Urinary bladder (tissue), 4 donors: ENCODE measurements around the gene PROSER1. TPM values are rescaled to one million over a fixed set of nuclear protein-coding genes. Genes with fewer than 3 reads are reported as not detected.

Source experiments
- DNase-seq: peaks from one replicate; pipeline ENCODE4 v3.0.0-alpha.2; 2015; ENCODE audit errors: extremely low spot score
- H3K27ac ChIP-seq: one replicate; pipeline ENCODE4 v1.5.1; 2013; ENCODE audit warnings: low read depth, mild to moderate bottlenecking, moderate library complexity
- H3K36me3 ChIP-seq: one replicate; pipeline ENCODE4 v1.6.1; 2013; ENCODE audit warnings: mild to moderate bottlenecking, moderate library complexity; ENCODE audit not compliant: insufficient read depth
- H3K4me1 ChIP-seq: one replicate; pipeline ENCODE4 v1.6.1; 2013; ENCODE audit warnings: mild to moderate bottlenecking, moderate library complexity; ENCODE audit not compliant: insufficient read depth
- H3K4me3 ChIP-seq: one replicate; pipeline ENCODE4 v1.5.1; 2013; ENCODE audit warnings: low read depth, low read length
- WGBS: extraction: QIAGEN DNeasy Blood & Tissue Kit; methylation state at CpG from one replicate; pipeline ENCODE4 v1.1.7; 2013; 5-methylcytosine and 5-hydroxymethylcytosine counted together
- polyA plus RNA-seq: library from polyadenylated mRNA; stranded (reverse); fragments of 200-250 nt; gene quantifications from one replicate; pipeline ENCODE4 v1.2.3, GENCODE V29; 2013
- total RNA-seq: library from RNA; depleted of rRNA; stranded (reverse); fragments of >200 nt; gene quantifications from one replicate; pipeline ENCODE4 v1.2.3, GENCODE V29; 2014
- donor health status: healthy with polysubstance abuse.
- donor health status: healthy.

Gene PROSER1
- total and polyA plus RNA-seq, 2 donors = 8.1 to 33.8 TPM

DNA sequence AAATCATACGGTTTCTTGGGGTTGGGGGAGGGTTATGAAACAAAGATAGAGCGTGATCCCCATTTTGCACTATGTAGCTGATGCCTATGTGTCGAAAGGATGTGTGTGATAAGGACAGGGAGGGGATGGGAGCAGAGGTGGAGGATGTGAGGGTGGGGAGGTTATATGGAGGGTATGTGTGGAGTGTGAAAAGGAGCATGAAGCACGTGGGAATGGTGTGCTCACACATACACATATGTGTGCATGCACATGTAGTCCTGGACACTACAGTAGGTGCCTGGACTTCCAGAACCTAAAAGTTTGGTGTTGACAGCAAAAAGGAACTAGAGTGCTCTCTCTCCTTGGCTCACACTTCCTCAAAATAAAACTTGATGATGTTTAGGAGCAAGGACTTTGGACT is 72.6 kb downstream of the PROSER1 start:
- H3K4me1 ChIP-seq = no peaks in the 10 kb centered on the region
- no peak overlapping the region for H3K4me3 ChIP-seq
- H3K27ac ChIP-seq = no peak overlapping the region
- H3K36me3 ChIP-seq = no peaks in the 10 kb centered on the region
- WGBS = 68% methylated on average over 4 of the region's 4 CpGs
- DNase-seq = no peak

DNA sequence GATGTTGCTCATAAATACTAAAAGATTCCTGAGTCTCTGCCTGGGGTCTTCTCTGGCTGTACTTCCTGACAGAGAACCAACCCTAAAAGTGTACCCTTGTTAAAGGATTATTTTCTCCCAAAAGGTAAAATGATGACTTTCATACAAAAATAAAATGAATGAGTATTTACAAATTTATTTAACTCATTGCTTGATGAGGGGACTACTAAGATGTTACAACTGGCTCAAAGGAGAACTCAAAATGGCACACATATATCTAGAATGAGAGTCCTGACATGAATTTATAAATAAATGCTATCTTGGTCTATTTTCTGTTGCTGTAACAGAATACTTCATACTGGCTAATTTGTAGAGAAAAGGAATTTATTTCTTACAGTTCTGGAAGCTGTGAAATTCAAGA is 77.7 kb downstream of the PROSER1 start:
- H3K4me3 ChIP-seq = no peak overlapping the region
- H3K27ac ChIP-seq = no peak overlapping the region
- no peaks in the 10 kb centered on the region for H3K36me3 ChIP-seq
- no peaks in the 10 kb centered on the region for H3K4me1 ChIP-seq
- no peak for DNase-seq

Other genes with a start within 250 kb of the PROSER1 start
- gene STOML3, start 47.3 kb downstream of the PROSER1 start, total RNA-seq = not detected
- gene STOML3, start 47.3 kb downstream of the PROSER1 start, polyA plus RNA-seq = not detected
- 70.3 TPM for gene NHLRC3, start 367 bp upstream of the PROSER1 start, total RNA-seq
- gene NHLRC3, start 367 bp upstream of the PROSER1 start, polyA plus RNA-seq = 10.9 TPM